GM18526 (cell line): ENCODE data around the gene CPNE8.

Experiments used
- POLR2A ChIP-seq: IDR thresholded peaks from 3 replicates; pipeline ENCODE4 v1.6.1; 2011; ENCODE audit not compliant: insufficient read length; ENCODE audit errors: extremely low read depth

Gene CPNE8

GRCh38 chr12:38907201-38907923 lies 2.0 kb upstream of the CPNE8 start:
- TF ChIP-seq POLR2A = no peak

- peak; percentile 42 for TF ChIP-seq POLR2A
Observed at GRCh38 chr12:38906482-38907200, 1.2 kb upstream of the CPNE8 start.

DNA sequence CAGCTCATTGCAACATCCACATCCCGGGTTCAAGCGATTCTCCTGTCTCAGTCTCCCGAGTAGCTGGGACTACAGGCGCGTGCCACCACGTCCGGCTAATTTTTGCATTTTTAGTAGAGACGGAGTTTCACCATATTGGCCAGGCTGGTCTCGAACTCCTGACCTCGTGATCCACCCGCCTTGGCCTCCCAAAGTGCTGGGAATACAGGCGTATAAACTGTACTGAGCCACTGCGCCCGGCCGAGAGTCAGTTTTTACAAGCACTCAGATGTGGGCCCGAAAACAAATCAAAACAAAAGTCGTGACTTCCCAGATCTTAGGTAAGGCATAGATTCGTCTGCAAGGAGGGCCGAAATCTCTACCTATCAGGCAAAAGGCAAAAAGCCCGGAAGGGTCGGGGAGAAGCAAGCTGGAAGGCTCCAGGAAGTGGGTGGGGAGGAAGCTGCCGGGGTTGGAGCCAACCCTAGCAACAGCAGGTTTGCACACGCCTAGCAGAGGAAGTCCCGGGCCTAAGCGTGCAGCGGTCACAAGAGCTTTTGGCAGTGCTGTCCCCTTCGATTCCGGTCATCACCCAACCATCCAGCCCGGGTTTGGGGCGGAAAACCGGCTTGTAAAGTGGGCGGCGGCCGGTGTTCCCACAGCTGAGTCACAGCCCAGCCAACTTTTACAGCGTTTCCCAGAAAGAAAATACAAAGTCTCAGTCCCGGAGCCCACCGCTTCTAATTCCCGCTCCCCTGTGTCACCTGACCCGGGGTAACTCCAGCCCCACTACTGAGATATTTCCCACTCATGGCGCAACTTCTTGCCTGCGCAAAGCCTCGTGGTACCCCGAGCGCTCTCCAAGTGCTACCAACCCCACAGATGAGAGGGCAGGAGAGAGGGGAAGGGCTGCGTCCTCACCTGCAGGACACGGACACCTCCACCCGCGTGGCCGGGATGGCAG lies 583 bp downstream of the CPNE8 start:
- TF ChIP-seq POLR2A = peak; percentile 46

DNA sequence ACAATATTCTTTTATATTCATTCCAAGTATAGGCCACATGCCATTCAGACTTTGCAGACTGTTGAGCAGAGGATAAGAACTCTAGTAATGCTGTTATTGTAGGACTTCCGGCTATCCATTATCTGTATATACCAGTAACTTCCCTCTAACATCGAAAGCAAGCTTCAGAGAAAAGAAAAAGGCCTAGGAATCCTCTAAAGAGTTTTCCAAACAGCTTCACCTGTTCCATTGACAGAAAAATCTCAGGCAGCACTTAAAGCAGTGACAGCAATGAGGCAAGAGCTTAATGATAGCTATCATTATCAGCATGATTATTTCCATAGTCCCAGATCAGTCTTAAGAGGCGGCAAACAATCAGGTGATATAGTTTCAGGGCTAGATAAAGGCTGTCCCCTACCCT lies 1.8 kb downstream of the CPNE8 start:
- no peak for TF ChIP-seq POLR2A

DNA sequence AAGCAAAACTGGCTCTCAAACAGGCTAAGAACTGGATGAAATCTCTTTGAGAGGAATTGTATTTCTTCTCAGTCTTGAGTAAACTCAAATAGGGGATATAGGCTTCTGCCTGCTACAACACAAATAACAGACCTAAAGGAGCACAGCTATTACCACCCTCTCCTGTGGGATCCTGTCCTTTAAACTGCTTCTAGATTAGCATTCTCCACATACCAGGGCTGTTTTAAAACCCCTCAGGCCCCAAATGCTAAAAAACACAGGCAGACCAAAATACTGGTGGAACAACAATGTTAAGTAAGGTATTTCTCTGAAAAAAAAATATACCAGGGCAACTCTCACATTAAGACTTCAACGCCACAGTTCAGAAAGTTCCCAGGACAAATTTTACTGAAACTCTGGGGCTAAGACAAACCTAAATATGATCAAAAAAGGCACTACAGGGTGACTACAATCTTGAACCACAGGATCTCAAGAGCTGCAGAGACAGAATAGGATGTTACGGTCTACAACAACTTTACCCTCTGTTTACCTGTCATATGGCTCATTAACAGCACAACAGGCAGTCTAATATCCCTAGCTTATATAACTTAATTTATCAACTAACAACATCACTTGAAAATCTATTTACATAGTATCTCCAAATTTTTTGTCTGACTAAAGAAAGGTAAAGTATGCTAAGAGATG lies 7.2 kb downstream of the CPNE8 start:
- TF ChIP-seq POLR2A = no peak

- no peak for TF ChIP-seq POLR2A
Observed at GRCh38 chr12:38895446-38895845, 9.9 kb downstream of the CPNE8 start.

- TF ChIP-seq POLR2A = no peak
Observed at GRCh38 chr12:38892976-38893375, 12.4 kb downstream of the CPNE8 start.

- TF ChIP-seq POLR2A = no peak
Observed at GRCh38 chr12:38892087-38892786, 13.2 kb downstream of the CPNE8 start.

GRCh38 chr12:38890102-38890855 lies 15.1 kb downstream of the CPNE8 start:
- TF ChIP-seq POLR2A = no peak

- TF ChIP-seq POLR2A = no peak
Observed at GRCh38 chr12:38889297-38889815, 16.0 kb downstream of the CPNE8 start.

DNA sequence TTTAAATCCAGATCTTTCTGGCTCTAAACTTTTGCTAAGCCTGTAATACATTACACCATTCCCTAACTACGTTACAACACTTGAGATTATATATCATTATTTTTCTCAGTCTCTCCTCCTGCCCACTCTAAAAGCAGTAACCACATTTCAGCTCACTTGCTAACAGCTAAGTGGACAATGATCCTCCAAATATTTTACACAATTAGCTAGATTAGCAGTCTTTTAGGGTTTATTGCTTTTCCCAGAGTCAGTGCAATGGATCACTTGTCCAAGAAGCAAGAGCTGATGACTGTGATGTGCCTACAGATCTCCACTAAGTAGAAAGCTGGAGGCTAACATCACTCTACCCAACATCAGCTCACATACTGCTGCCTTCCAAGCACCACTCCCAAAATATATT lies 17.6 kb downstream of the CPNE8 start:
- TF ChIP-seq POLR2A = no peak

GRCh38 chr12:38886931-38887330 lies 18.5 kb downstream of the CPNE8 start:
- no peak for TF ChIP-seq POLR2A

DNA sequence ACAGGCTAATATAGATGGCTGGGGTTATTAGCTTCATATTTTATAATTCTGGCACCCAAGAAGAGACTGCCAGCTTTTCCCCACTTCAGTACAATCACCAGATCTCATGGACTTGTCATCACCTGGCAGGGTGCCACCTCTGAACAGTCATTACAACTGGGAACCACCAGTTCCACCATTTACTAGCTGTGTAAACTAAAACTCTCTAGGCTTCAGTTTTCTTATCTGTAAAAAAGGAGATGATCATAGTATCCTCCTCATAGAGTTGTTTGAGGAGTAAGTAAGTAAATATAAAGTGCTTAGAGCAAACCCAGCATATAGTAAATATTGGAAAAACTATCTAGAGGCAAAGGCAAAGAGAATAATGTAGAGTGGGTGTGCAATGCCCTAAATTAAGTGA lies 19.3 kb downstream of the CPNE8 start:
- TF ChIP-seq POLR2A = no peak
